Gastroesophageal sphincter (tissue), 4 donors: Measurements from ENCODE around the gene FBXL12. TPM values are rescaled to one million over a fixed set of nuclear protein-coding genes. Genes with fewer than 3 reads are reported as not detected.
"Not testable (repeated sequence)": the region's sequence is repeated elsewhere in the genome, so short reads cannot be mapped to it uniquely, and the experiment has no call there.

Source experiments
- ATAC-seq: fragments of 150-250 bp; one replicate; pipeline ENCODE4 v1.9.1; 2016; ENCODE audit warnings: mild to moderate bottlenecking, moderate library complexity
- H3K27ac ChIP-seq, 4 donors: fragments of 200-600 bp; sonication (generic) in 3 of 4; 1 replicate in 3 of 4; 2 replicates in 1 of 4; pipeline ENCODE4 v1.5.1; 2016 to 2019
- H3K27me3 ChIP-seq: fragments of 200-600 bp; sonication (generic); one replicate; pipeline ENCODE4 v1.5.1; 2019
- H3K36me3 ChIP-seq, 2 donors: fragments of 200-600 bp; sonication (generic); one replicate each; pipeline ENCODE4 v1.5.1; 2019; ENCODE audit warnings: control low read depth in 1 of 2
- H3K4me1 ChIP-seq, 3 donors: fragments of 200-600 bp; sonication (generic); 1 replicate in 2 of 3; 2 replicates in 1 of 3; pipeline ENCODE4 v1.5.1; 2016 to 2019; ENCODE audit warnings: control low read depth in 2 of 3
- H3K4me3 ChIP-seq, 2 donors: fragments of 200-600 bp; sonication (generic); one replicate each; pipeline ENCODE4 v1.5.1; 2019; ENCODE audit warnings: mild to moderate bottlenecking in 1 of 2, moderate library complexity in 1 of 2
- H3K9me3 ChIP-seq, 3 donors: fragments of 200-600 bp; sonication (generic); one replicate each; pipeline ENCODE4 v1.5.1; 2017 to 2019; ENCODE audit warnings: control low read depth in 2 of 3
- EP300 ChIP-seq: sonication (generic); formaldehyde crosslinking; IDR thresholded peaks from one replicate; pipeline ENCODE4 v1.6.1; 2017; ENCODE audit warnings: antibody characterized with exemption, mild to moderate bottlenecking
- POLR2A ChIP-seq, 2 donors: fragments of 450-650 bp; IDR thresholded peaks; one replicate each; pipeline ENCODE4 v1.6.1; 2017; ENCODE audit warnings: antibody characterized with exemption in 2 of 2, mild to moderate bottlenecking in 2 of 2, moderate library complexity in 1 of 2
- POLR2AphosphoS5 ChIP-seq: sonication (generic); formaldehyde crosslinking; IDR thresholded peaks from one replicate; pipeline ENCODE4 v1.6.1; 2017; ENCODE audit warnings: antibody characterized with exemption
- WGBS, 2 donors: methylation state at CpG; one replicate each; pipeline ENCODE4 v1.1.5; 2018; ENCODE audit warnings: low coverage in 1 of 2; 5-methylcytosine and 5-hydroxymethylcytosine counted together
- total RNA-seq, 4 donors: library from RNA; depleted of rRNA; stranded (reverse); fragments of >200 nt; gene quantifications; one replicate each; pipeline ENCODE4 v1.1.0, GENCODE V29; 2016
- TF ChIP-seq, protein P1 (sequence below), 4 experiments: fragments of 200-600 bp in 2 of 4; fragments of 450-650 bp in 2 of 4; sonication (generic) in 1 of 4; IDR thresholded peaks; one replicate each; pipeline ENCODE4 v1.5.1; 2017 to 2019; ENCODE audit warnings: antibody characterized with exemption in 4 of 4, mild to moderate bottlenecking in 2 of 4, moderate library complexity in 2 of 4

Gene FBXL12
- total RNA-seq, 4 donors from 2014 or later = 17.2 to 27.1 (median 24.0) TPM

DNA sequence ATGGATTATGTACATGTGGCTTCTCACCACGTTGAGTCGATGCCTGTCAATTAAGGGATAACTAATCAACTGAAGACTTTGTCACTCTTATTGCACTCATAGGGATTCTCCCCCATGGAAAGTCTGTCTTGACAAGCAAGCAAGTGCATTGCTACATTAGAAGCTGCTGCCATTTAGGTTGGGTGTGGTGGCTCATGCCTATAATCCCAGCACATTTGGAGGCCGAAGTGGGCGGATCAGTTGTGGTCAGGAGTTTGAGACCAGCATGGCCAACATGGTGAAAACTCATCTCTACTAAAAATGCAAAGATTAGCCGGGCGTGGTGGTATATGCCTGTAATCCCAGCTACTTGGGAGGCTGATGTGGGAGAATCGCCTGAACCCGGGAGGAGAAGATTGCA, 32.1 kb downstream of the FBXL12 start:
- 73 to 100% methylated on average over 1 to 5 of the region's 8 CpGs for WGBS, 2 donors
- H3K27ac ChIP-seq = peak overlapping the region; percentile 92 to 99 (median 98)

DNA sequence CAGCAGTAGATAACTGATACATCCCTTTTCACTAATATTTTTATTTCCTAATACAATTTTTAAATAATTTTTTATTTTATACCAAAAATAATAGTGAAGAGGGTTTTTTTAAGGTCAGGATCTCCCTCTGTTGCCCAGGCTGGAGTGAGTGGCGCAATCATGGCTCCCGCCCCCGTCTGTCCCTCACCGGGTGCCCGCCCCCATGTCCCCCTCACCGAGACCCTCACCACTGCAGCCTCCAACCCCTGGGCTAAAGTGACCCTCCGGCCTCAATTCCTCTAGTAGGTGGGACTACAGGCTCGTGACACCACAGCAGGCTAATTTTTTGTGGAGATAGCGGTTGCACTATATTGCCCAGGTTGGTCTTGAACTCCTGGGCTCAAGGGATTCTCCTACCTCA, 32.5 kb downstream of the FBXL12 start:
- TF ChIP-seq, protein P1, sequence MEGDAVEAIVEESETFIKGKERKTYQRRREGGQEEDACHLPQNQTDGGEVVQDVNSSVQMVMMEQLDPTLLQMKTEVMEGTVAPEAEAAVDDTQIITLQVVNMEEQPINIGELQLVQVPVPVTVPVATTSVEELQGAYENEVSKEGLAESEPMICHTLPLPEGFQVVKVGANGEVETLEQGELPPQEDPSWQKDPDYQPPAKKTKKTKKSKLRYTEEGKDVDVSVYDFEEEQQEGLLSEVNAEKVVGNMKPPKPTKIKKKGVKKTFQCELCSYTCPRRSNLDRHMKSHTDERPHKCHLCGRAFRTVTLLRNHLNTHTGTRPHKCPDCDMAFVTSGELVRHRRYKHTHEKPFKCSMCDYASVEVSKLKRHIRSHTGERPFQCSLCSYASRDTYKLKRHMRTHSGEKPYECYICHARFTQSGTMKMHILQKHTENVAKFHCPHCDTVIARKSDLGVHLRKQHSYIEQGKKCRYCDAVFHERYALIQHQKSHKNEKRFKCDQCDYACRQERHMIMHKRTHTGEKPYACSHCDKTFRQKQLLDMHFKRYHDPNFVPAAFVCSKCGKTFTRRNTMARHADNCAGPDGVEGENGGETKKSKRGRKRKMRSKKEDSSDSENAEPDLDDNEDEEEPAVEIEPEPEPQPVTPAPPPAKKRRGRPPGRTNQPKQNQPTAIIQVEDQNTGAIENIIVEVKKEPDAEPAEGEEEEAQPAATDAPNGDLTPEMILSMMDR (IDR thresholded peaks at IDR 0.05) = no peak
- no peak for TF ChIP-seq EP300
- no peak for TF ChIP-seq POLR2AphosphoS5
- TF ChIP-seq POLR2A (IDR thresholded peaks at IDR 0.05) = no peak
- H3K27ac ChIP-seq = peak overlapping the region; percentile 92 to 99 (median 98)
- H3K4me3 ChIP-seq = peak overlapping the region; percentile 72 to 76
- H3K36me3 ChIP-seq = peaks cover 0 to 4% of the 10 kb centered on the region in 2 donors
- H3K27me3 ChIP-seq = no peaks in the 10 kb centered on the region
- peaks cover 0 to 42% (median 10%) of the 10 kb centered on the region in 3 donors for H3K4me1 ChIP-seq
- H3K9me3 ChIP-seq = no peaks in the 10 kb centered on the region
- ATAC-seq = no peak
- 21 to 83% methylated on average over 1 to 6 of the region's 9 CpGs for WGBS, 2 donors

More for the DNA sequence above, 32.1 kb downstream of the FBXL12 start:
- Histone ChIP-seq H3K4me3 (no peak overlapping the region), H3K9me3 (no peaks in the 10 kb centered on the region), H3K4me1 (peaks cover 0 to 44% (median 10%) of the 10 kb centered on the region in 3 donors), H3K27me3 (no peaks in the 10 kb centered on the region), H3K36me3 (peaks cover 0 to 4% of the 10 kb centered on the region in 2 donors)
- TF ChIP-seq, protein P1 (IDR thresholded peaks at IDR 0.05) = no peak
- no peak for TF ChIP-seq EP300
- no peak for TF ChIP-seq POLR2A (IDR thresholded peaks at IDR 0.05)
- TF ChIP-seq POLR2AphosphoS5 = no peak
- ATAC-seq = no peak

DNA sequence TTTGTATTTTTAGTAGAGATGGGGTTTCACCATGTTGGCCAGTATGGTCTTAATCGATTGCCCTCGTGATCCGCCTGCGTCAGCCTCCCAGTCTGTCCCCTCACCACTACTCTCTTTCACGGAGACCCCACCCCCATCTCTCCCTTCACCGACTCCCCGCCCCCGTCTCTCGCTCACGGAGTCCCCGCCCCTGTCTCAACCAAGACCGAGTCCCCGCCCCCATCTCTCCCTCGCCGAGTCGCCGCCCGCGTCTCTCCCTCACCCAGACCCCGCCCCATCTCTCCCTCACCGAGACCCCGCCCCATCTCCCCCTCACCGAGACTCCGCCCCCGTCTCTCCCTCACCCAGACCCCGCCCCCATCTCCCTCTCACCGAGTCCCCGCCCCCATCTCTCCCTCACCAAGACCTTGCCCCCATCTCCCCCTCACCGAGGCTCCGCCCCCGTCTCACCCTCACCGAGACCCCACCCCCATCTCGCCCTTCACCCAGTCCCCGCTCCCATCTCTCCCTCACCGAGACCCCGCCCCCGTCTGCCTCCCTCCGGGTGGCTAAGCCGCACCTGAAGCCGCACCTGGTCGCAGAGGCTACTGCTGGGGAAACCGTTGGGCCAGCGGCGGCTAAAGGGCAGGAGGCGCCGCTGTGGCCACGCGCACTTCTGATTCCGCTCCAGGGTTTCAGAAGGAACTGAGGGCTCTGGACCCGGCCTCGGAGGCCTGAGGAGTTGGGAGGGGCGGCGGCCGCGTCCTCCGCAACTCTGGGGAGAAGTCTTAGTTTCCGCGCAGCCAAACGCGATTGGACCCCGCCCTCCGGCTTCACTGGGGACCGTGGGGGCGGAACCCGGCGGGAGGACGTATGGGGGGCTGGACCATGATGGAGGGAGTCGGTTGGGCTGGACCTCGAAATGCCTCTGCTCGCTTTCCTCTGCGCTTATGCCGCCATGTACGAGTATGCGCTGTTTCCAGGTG, 33.2 kb downstream of the FBXL12 start:
- no peaks in the 10 kb centered on the region for H3K27me3 ChIP-seq
- TF ChIP-seq POLR2AphosphoS5 (peak; percentile 79), EP300 (no peak), POLR2A (IDR thresholded peaks at IDR 0.05) (peak; percentile 87 to 93)
- TF ChIP-seq, protein P1 (IDR thresholded peaks at IDR 0.05) = no peak
- H3K4me1 ChIP-seq = peaks cover 0 to 35% (median 10%) of the 10 kb centered on the region in 3 donors
- no peaks in the 10 kb centered on the region for H3K9me3 ChIP-seq
- peak overlapping the region; percentile 92 to 99 (median 98) for H3K27ac ChIP-seq
- 2 to 8% methylated on average over 9 to 20 of the region's 74 CpGs for WGBS, 2 donors
- peak overlapping the region; percentile 72 to 76 for H3K4me3 ChIP-seq
- H3K36me3 ChIP-seq = peaks cover 0 to 8% of the 10 kb centered on the region in 2 donors
- ATAC-seq = peak; percentile 94

DNA sequence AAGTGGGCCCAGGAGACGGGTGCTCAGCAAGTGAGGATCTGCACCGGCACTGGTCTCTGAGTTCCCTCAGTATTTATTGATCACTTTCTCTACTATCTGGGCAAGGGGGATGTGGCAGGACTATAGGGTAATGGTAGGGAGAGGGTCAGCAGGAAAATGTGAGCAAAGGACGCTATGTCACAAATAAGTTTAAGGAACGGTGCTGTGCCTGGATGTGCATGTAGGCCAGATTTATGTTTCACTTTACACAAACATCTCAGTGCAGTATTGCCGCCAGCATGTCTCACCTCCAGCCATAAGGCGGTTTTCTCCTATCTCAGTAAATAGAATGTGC, 34.7 kb downstream of the FBXL12 start:
- H3K4me3 ChIP-seq = not testable (repeated sequence)

DNA sequence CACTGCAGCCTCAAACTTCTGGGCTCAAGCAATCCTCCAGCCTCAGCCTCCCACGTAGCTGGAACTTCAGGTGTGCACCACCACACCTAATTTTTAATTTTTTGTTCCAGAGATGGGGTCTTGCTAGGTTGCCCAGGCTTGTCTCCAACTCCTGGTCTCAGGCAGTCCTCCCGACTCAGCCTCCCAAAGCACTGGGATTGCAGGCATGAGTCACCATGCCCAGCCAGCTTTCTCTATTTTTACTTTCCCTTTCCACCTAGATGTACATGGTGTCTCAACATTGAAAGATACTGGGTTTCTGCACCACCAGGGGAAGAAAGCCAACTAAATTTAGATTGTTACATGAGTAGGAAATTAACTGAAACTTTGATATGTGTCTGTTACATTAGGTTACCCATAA, 36.5 kb downstream of the FBXL12 start:
- ATAC-seq = no peak
- TF ChIP-seq, protein P1 (IDR thresholded peaks at IDR 0.05) = no peak
- no peak for TF ChIP-seq POLR2A (IDR thresholded peaks at IDR 0.05)
- TF ChIP-seq POLR2AphosphoS5 = no peak
- no peak for TF ChIP-seq EP300
- Histone ChIP-seq H3K4me1 (peaks cover 0 to 20% (median 10%) of the 10 kb centered on the region in 3 donors), H3K27me3 (no peaks in the 10 kb centered on the region), H3K4me3 (no peak overlapping the region), H3K27ac (no peak overlapping the region), H3K9me3 (no peaks in the 10 kb centered on the region), H3K36me3 (peaks cover 0 to 12% of the 10 kb centered on the region in 2 donors)
- 79 to 100% methylated on average over 1 to 2 of the region's 2 CpGs for WGBS, 2 donors

More for the DNA sequence above, 34.7 kb downstream of the FBXL12 start:
- WGBS, 2 donors = 64 to 69% methylated on average over 2 to 6 of the region's 6 CpGs
- ATAC-seq, H3K9me3 ChIP-seq, H3K27me3 ChIP-seq, H3K36me3 ChIP-seq: not testable (repeated sequence)
- Histone ChIP-seq H3K27ac (peak overlapping the region in 3 of 4 donors; percentile 97 to 99 (median 98)), H3K4me1 (peaks cover 0 to 22% (median 10%) of the 10 kb centered on the region in 3 donors)
